DMS 273 treated with DMSO at 0.1 percent for 48 hours (cell line): Measurements from ENCODE around the gene CEP170.

ENCODE experiments used
- DNase-seq: peaks from one replicate; lab custom pipeline; 2025; lab: John Stamatoyannopoulos, UW

The CEP170 gene

DNA sequence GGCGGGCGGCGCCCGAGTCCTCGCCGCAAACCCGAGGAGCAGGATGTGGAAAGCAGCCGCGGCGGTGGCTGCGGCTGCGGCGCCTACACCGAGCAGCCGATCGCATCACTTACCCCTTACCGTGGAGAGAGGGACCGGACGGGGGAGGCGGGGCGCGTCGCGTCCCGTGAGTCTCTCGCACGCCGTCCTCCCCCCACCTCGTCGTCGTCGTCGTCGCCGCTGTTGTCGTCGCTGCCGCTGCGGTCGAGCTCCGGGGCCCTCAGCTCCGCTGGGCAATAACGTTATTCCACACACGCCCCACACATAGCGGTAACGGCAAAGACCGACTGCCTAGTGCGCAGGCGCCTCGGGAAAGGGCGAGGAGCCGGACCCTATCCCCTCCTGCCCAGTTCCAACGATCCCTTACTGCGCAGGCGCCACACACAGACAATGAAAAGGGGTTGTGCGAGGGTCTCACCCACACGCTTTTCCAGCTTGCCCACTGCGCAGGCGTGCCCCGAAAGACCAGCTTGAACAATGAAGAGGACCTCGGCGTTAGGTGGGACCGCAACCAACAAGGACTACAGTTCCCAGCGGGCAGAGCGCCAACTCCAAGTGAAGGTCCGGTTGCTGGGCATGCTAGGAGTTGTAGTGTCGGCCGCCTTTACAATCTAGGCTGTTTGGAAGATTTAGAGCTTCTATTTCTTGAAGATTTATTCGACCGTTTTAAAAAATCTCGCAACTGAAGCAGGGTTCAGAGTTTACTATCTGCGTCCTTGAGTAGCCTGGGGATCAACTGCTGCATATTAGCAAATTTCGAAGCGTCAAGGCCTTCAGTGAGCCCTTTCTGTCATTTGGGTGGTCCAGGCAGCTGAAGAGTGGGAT lies at the start of gene CEP170:
TSS of gene CEP170 (minus strand) at position 355 of the 864 bp plus-strand sequence. CDS start 30,001 bp downstream, outside the sequence.
- DNase-seq, result peak; percentile 96

DNA sequence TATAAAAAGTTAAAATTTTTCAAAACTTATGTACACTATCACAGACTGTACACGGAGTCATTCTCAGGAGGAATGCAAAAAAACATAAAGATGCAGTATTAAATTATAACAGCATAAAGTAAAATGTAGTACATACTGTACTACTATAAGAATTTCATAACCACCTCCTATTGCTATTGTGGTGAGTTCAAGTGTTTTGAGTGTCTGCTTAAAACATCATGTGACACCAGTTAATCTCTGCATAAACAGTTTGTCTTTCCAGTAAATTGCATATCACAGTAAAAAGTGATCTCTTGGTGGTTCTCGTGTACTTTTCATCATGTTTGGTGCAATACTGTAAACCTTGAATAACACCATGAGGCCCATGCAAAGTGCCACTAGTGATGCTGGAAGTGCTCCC lies 46.0 kb upstream of the CEP170 start:
- DNase-seq, result no peak

GRCh38 chr1:243299069-243299468 lies 44.0 kb upstream of the CEP170 start:
- no peak for DNase-seq

DNA sequence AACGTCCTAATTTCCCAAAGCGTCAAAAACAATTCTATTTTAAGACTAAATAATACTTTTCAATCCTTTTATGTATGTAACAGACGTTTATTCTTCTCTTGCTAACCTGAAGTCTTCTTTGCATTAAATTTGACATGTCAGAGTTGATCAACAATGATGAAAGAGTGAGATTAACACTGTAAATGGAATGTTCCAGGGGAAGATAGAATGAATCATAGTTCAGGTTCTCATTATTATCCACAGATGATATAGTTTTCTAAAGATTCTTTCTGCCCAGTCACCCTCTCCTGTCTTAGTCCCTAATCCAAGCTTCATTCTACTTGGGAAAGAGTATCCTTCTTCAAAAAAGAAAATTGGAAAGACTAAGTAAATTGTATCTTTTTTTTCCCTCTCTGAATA lies 39.6 kb upstream of the CEP170 start:
- no peak for DNase-seq

- DNase-seq, result no peak
Observed at GRCh38 chr1:243293941-243294722, 39.1 kb upstream of the CEP170 start.

- DNase-seq, result no peak
Observed at GRCh38 chr1:243292117-243292516, 37.0 kb upstream of the CEP170 start.

GRCh38 chr1:243291292-243291691 lies 36.2 kb upstream of the CEP170 start:
- DNase-seq, result no peak

- DNase-seq, result no peak
Observed at GRCh38 chr1:243288062-243288461, 33.0 kb upstream of the CEP170 start.

GRCh38 chr1:243287652-243288051 lies 32.6 kb upstream of the CEP170 start:
- DNase-seq, result no peak

DNA sequence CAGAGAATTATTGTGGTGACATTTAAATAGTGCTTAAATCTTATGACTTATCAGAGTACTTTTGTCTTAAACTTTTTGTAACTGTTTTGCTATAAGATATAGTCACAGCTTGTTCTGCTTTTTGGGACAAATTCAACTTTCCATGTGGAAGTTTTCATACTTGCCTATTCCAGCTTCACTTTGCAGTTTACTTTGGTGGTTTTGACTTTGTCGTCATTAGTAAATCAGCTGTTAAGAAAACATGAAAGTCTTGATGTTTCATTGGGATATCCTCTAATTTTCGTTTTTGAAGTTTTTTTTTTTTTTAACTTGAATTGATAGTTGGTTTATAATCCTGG lies 32.0 kb upstream of the CEP170 start:
- DNase-seq, result no peak

- no peak for DNase-seq
Observed at GRCh38 chr1:243286409-243287122, 31.5 kb upstream of the CEP170 start.

DNA sequence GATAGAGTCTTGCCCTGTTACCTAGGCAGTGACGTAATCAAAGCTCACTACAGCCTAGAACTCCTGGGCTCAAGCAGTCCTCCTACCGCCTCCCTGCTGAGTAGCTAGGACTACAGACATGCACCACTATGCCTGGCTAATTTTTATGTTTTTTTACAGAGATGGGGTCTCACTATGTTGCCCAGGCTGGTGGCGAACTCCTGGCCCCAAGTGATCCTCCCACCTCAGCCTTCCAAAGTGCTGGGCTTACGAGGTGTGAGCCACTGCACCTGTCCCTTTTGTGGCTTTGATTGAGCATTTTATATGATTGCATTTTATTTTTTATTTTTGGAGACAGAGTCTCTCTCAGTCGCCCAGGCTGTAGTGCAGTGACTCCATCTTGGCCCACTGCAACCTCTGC lies 26.6 kb upstream of the CEP170 start:
- no peak for DNase-seq

- DNase-seq, result no peak
Observed at GRCh38 chr1:243280571-243281129, 25.6 kb upstream of the CEP170 start.

DNA sequence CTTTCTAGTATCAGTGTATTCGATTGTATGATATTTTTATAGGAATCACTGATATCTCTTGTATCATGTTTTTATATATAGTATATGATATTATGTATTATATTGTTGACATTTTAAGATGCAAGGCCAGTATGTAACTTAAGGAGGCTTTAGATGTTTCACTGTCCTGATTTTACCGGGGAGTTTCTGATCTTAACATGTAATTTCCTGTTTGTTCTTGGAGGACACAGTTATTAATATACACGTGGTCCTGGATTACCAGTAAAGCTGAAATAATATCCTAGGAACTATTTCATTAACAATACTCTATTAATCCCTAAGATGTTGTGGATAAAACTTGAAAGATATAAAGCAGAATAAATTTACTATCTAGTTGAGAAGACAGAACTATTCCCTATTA lies 20.2 kb upstream of the CEP170 start:
- no peak for DNase-seq

DNA sequence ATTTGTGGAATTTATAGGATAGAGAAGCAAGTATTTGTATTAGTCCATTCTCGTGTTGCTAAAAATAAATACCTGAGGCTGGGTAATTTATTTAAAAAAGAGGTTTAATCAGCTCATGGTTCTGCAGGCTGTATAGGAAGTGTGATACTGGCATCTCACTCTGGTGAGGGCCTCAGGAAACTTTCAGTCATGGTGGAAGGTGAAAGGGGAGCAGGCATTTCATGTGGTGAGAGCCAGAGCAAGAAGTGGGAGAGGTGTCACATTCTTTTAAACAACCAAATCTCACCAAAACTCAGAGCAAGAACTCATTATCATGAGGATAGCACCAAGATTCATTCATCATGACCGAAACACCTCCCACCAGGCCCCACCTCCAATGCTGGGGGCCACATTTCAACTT lies 18.9 kb upstream of the CEP170 start:
- DNase-seq, result no peak

- DNase-seq, result no peak
Observed at GRCh38 chr1:243273506-243273905, 18.4 kb upstream of the CEP170 start.

DNA sequence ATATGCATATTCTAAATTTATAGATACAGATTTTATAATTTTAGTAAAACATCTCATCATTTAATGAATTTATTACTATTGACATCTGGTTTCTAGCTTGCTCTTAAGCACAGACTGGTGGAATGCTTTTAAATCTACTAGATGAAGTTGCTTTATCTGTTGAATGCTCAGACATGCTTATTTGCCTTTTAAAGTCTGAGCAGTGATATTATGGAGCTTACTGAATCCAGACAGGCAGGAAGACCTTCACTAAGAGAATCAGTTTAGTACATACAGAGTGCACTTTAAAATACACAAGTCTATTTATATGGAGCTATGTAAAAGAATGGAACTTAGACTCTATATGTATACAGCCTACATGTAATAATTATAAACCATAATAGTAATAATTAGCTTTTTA lies 17.3 kb upstream of the CEP170 start:
- DNase-seq, result no peak

DNA sequence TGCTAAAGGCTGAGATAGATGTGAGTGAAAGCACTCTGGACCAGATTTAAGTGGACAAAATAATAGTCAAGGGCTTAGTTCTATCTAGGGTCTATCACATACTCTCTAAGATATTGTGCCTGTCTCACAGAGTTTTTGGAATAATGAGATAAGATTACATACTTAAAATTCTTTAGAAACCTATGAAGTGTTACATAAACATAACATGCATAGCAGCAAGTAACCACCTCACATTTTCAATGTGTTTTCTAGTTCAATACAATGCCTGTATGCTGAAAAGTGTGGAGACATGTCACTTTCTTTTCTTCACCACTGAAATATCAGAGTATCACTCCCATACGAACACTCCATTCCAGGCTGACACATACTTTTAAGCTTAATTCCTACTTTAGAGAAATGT lies 16.9 kb upstream of the CEP170 start:
- no peak for DNase-seq

GRCh38 chr1:243270097-243270864 lies 15.2 kb upstream of the CEP170 start:
- no peak for DNase-seq

GRCh38 chr1:243269461-243269801 lies 14.3 kb upstream of the CEP170 start:
- DNase-seq, result no peak

DNA sequence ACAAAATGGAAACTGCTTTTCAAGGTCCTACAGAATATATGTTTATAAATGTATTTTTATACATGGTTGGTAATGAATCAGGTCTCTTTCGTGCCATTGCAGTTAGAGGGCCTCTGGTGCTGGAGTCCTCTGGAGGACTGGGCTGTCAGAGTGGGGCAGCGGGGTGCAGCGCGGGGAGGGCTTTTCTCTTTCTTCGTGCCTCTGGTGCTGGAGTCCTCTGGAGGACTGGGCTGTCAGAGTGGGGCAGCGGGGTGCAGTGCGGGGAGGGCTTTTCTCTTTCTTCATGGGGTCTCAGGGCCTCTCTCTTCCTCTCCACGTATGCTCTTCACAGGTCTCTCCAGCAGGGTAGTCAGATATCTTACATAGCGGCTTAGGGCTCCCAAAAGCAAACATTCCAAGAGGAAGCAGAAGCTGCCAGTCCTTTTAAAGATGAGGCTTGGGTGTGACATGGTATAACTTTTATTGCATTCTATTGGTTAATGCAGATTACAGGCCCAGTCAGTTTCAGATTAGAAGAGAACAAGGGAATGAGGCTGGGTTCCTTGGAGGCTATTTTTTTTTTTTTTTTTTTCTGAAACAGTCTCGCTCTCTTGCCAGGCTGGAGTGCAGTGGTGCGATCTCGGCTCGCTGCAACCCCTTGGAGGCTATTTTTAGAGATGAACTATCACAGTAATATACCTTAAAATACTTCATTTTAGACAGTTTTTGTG lies 13.8 kb upstream of the CEP170 start:
- no peak for DNase-seq
